Measurements from ENCODE around the gene DENND11.

Gene DENND11

GRCh38 chr7:141702047-141702567, at the start of gene DENND11:
DENND11 (minus strand) TSS chr7:141702166; CDS start chr7:141702153, 13 bp downstream.
- Histone ChIP-seq H4K20me1 (ENCODE audit: low read depth, low read length) (no peaks in the 10 kb centered on the region), H3F3A (ENCODE audit: insufficient read depth) (no peaks in the 10 kb centered on the region; the same call in 1 of the 2 replicates), H3K27me3 (ENCODE audit: low read length) (no peaks in the 10 kb centered on the region), H2AFZ (ENCODE audit: low read depth, low read length, severe bottlenecking) (peak within 1 kb of the TSS; percentile 80), H3K4me2 (ENCODE audit: low read depth, low read length, poor library complexity, severe bottlenecking) (peak within 1 kb of the TSS; percentile 64), H3K9me2 (replicated peaks; ENCODE audit: insufficient read depth, low read length) (no peaks in the 10 kb centered on the region), H3K79me2 (ENCODE audit: insufficient read depth, low read length) (no peaks in the 10 kb centered on the region), H3K36me3 (ENCODE audit: low read length) (no peaks in the 10 kb centered on the region), H3K4me3 (ENCODE audit: insufficient read depth, low read length, poor library complexity, severe bottlenecking) (peak within 1 kb of the TSS; percentile 66), H3K9ac (ENCODE audit: low read length) (peak within 1 kb of the TSS; percentile 52), H3K9me3 (ENCODE audit: insufficient read depth, low read length) (no peaks in the 10 kb centered on the region), H3K27ac (ENCODE audit: low read depth, low read length) (no peak within 1 kb of the TSS)
- TF ChIP-seq CTCF (IDR thresholded peaks at IDR 0.05; ENCODE audit: insufficient read depth, low read length, poor library complexity, severe bottlenecking) (no peak), EZH2phosphoT487 (conservative IDR thresholded peaks at IDR 0.05; ENCODE audit: low read length) (no peak)

- Histone ChIP-seq H3K36me3 (ENCODE audit: low read length) (peaks cover 89% of the 10 kb centered on the region), H3K4me2 (ENCODE audit: low read depth, low read length, poor library complexity, severe bottlenecking) (no peak overlapping the region), H3F3A (ENCODE audit: insufficient read depth) (0 out of 2 replicates have a peak, but pooled peaks cover 7% of the 10 kb centered on the region), H3K9me3 (ENCODE audit: insufficient read depth, low read length) (peaks cover 16% of the 10 kb centered on the region; the same call in 1 of the 2 replicates), H3K79me2 (ENCODE audit: insufficient read depth, low read length) (peaks cover under 1% of the 10 kb centered on the region; the same call in 1 of the 2 replicates), H4K20me1 (ENCODE audit: low read depth, low read length) (no peaks in the 10 kb centered on the region), H3K9me2 (replicated peaks; ENCODE audit: insufficient read depth, low read length) (no peaks in the 10 kb centered on the region), H2AFZ (ENCODE audit: low read depth, low read length, severe bottlenecking) (no peak overlapping the region), H3K9ac (ENCODE audit: low read length) (no peak overlapping the region), H3K4me3 (ENCODE audit: insufficient read depth, low read length, poor library complexity, severe bottlenecking) (no peak overlapping the region), H3K27me3 (ENCODE audit: low read length) (no peaks in the 10 kb centered on the region), H3K27ac (ENCODE audit: low read depth, low read length) (no peak overlapping the region)
- TF ChIP-seq CTCF (IDR thresholded peaks at IDR 0.05; ENCODE audit: insufficient read depth, low read length, poor library complexity, severe bottlenecking) (no peak), EZH2phosphoT487 (conservative IDR thresholded peaks at IDR 0.05; ENCODE audit: low read length) (no peak)
Measured at GRCh38 chr7:141748396-141748795, 46.4 kb upstream of the DENND11 start.

GRCh38 chr7:141744131-141744530, 42.2 kb upstream of the DENND11 start:
- no peak overlapping the region for H2AFZ ChIP-seq (ENCODE audit: low read depth, low read length, severe bottlenecking)
- H3K4me2 ChIP-seq (ENCODE audit: low read depth, low read length, poor library complexity, severe bottlenecking), result no peak overlapping the region
- H3K9me2 ChIP-seq (replicated peaks; ENCODE audit: insufficient read depth, low read length), result no peaks in the 10 kb centered on the region
- TF ChIP-seq CTCF (IDR thresholded peaks at IDR 0.05; ENCODE audit: insufficient read depth, low read length, poor library complexity, severe bottlenecking) (no peak), EZH2phosphoT487 (conservative IDR thresholded peaks at IDR 0.05; ENCODE audit: low read length) (no peak)
- H3K79me2 ChIP-seq (ENCODE audit: insufficient read depth, low read length), result peaks cover 36% of the 10 kb centered on the region
- no peak overlapping the region for H3K9ac ChIP-seq (ENCODE audit: low read length)
- peaks cover 74% of the 10 kb centered on the region for H3K36me3 ChIP-seq (ENCODE audit: low read length)
- no peaks in the 10 kb centered on the region for H3K9me3 ChIP-seq (ENCODE audit: insufficient read depth, low read length)
- 0 out of 2 replicates have a peak, but pooled peaks cover 4% of the 10 kb centered on the region for H4K20me1 ChIP-seq (ENCODE audit: low read depth, low read length)
- H3K4me3 ChIP-seq (ENCODE audit: insufficient read depth, low read length, poor library complexity, severe bottlenecking), result no peak overlapping the region
- 0 out of 2 replicates have a peak, but pooled peaks cover 3% of the 10 kb centered on the region for H3F3A ChIP-seq (ENCODE audit: insufficient read depth)
- no peak overlapping the region for H3K27ac ChIP-seq (ENCODE audit: low read depth, low read length)
- no peaks in the 10 kb centered on the region for H3K27me3 ChIP-seq (ENCODE audit: low read length)

All from SU-DHL-6 (cell line).